HFF-Myc (cell line): ENCODE measurements around the gene CHAC1.
"Not testable (repeated sequence)": the region's sequence is repeated elsewhere in the genome, so short reads cannot be mapped to it uniquely, and the experiment has no call there.

ENCODE experiments used
- DNase-seq: peaks from one replicate; pipeline ENCODE4 v3.0.0-alpha.2; 2011; ENCODE audit warnings: low read depth; ENCODE audit errors: extremely low read depth
- H3K4me3 ChIP-seq: replicated peaks from 2 replicates; pipeline ENCODE4 v1.5.1; 2011; ENCODE audit warnings: low read depth, mild to moderate bottlenecking, control low read depth, low read length
- CTCF ChIP-seq: IDR thresholded peaks from 2 replicates; pipeline ENCODE4 v1.5.1; 2012; ENCODE audit warnings: mild to moderate bottlenecking, low read depth, low read length, control low read depth; ENCODE audit errors: missing control alignments

CHAC1 gene

GRCh38 chr15:40952301-40952900, 870 bp upstream of the CHAC1 start:
- no peak for TF ChIP-seq CTCF
- peak overlapping the region; percentile 56 for H3K4me3 ChIP-seq
- DNase-seq: no peak

- TF ChIP-seq CTCF: no peak
- DNase-seq: no peak
- peak overlapping the region; percentile 56 for H3K4me3 ChIP-seq
Measured at GRCh38 chr15:40953713-40954074, 423 bp downstream of the CHAC1 start.

GRCh38 chr15:40954158-40954848, 1.0 kb downstream of the CHAC1 start:
- H3K4me3 ChIP-seq: peak overlapping the region; percentile 56
- not testable (repeated sequence) for DNase-seq

- no peak overlapping the region for H3K4me3 ChIP-seq
- TF ChIP-seq CTCF: no peak
- no peak for DNase-seq
Measured at GRCh38 chr15:40955141-40955903, 2.1 kb downstream of the CHAC1 start.

GRCh38 chr15:40955930-40956540, 2.8 kb downstream of the CHAC1 start:
- TF ChIP-seq CTCF: no peak
- no peak for DNase-seq
- H3K4me3 ChIP-seq: no peak overlapping the region

GRCh38 chr15:40956541-40956982, 3.3 kb downstream of the CHAC1 start:
- DNase-seq: no peak
- no peak for TF ChIP-seq CTCF
- H3K4me3 ChIP-seq: no peak overlapping the region

GRCh38 chr15:40957041-40957555, 3.8 kb downstream of the CHAC1 start:
- no peak for TF ChIP-seq CTCF
- no peak for DNase-seq

More at GRCh38 chr15:40957041-40957555, 3.8 kb downstream of the CHAC1 start:
- H3K4me3 ChIP-seq: no peak overlapping the region
